ENCODE results near the gene MAP3K13.

DNA sequence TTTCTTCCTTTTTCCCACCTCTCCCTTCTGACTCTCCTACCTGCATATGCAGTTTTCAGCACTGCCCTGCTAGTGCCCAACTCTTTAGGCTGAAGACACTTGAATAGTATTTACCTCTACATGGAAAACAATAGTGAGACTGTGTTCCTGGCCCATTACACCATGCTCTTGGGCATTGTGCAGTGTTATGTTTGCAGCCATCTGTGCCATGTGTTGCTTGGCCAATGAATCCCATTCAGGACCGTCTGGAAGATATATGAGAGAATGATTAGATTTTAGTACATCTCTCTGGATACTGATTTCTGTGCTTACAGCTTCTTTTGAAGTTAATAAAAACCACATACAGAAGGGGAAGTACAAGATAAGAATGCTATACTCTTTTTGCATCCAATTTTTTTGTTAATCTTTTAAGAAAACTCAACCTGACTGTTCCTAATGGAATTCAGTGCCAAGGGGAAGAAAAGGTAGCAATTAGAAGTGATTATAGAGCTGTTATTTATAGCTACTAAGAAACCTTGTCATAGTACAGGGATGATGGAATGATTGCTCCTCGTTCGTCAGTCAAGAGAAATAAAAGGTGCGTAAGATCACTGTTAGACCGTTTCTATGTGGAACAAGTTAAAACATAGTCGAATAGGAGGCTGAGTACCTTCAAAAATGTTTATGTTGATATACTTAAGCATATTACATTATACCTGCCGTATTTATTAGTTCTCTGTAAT, 77.0 kb downstream of the MAP3K13 start:
- TF ChIP-seq, protein P1, sequence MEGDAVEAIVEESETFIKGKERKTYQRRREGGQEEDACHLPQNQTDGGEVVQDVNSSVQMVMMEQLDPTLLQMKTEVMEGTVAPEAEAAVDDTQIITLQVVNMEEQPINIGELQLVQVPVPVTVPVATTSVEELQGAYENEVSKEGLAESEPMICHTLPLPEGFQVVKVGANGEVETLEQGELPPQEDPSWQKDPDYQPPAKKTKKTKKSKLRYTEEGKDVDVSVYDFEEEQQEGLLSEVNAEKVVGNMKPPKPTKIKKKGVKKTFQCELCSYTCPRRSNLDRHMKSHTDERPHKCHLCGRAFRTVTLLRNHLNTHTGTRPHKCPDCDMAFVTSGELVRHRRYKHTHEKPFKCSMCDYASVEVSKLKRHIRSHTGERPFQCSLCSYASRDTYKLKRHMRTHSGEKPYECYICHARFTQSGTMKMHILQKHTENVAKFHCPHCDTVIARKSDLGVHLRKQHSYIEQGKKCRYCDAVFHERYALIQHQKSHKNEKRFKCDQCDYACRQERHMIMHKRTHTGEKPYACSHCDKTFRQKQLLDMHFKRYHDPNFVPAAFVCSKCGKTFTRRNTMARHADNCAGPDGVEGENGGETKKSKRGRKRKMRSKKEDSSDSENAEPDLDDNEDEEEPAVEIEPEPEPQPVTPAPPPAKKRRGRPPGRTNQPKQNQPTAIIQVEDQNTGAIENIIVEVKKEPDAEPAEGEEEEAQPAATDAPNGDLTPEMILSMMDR (IDR thresholded peaks at IDR 0.05; ENCODE audit: low read depth, low read length): no peak
- no peak for TF ChIP-seq EZH2phosphoT487 (IDR thresholded peaks at IDR 0.05; ENCODE audit: low read depth)
